Sigmoid colon (tissue), 4 donors: Measurements from ENCODE around the gene ADGRF1.

ENCODE experiments used
- POLR2A ChIP-seq, 2 donors: fragments of 450-650 bp; IDR thresholded peaks; one replicate each; pipeline ENCODE4 v1.6.1; 2016; ENCODE audit warnings: antibody characterized with exemption in 2 of 2, mild to moderate bottlenecking in 2 of 2, moderate library complexity in 2 of 2
- POLR2AphosphoS5 ChIP-seq, 4 donors: sonication (generic); formaldehyde crosslinking; IDR thresholded peaks; one replicate each; pipeline ENCODE4 v1.6.1; 2017; ENCODE audit warnings: antibody characterized with exemption in 4 of 4
- TF ChIP-seq, protein P1 (sequence below), 4 experiments: fragments of 450-650 bp in 3 of 4; fragments of 200-600 bp in 1 of 4; IDR thresholded peaks; one replicate each; pipeline ENCODE4 v1.5.1; 2016 to 2019; ENCODE audit warnings: antibody characterized with exemption in 4 of 4, mild to moderate bottlenecking in 3 of 4, moderate library complexity in 2 of 4

DNA sequence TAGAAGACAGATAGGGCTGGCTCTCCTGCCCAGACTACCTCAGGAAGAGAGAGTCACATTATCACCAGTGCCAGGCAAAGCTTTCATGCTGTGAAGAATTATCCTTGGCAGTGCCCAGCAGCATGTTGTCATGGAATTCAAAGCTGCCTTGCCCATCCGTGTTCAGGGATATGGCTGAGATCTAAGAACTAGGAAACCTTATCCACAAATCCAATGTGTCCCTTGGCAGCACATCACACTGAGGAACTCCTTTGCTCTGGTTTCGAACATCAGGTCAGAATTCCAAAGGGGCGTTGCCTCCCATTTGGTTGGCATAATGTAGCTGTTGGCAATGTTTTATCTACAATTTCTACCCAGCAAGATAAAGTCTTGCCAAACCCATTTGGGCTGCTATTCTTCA, 52.7 kb downstream of the ADGRF1 start:
- TF ChIP-seq, protein P1, sequence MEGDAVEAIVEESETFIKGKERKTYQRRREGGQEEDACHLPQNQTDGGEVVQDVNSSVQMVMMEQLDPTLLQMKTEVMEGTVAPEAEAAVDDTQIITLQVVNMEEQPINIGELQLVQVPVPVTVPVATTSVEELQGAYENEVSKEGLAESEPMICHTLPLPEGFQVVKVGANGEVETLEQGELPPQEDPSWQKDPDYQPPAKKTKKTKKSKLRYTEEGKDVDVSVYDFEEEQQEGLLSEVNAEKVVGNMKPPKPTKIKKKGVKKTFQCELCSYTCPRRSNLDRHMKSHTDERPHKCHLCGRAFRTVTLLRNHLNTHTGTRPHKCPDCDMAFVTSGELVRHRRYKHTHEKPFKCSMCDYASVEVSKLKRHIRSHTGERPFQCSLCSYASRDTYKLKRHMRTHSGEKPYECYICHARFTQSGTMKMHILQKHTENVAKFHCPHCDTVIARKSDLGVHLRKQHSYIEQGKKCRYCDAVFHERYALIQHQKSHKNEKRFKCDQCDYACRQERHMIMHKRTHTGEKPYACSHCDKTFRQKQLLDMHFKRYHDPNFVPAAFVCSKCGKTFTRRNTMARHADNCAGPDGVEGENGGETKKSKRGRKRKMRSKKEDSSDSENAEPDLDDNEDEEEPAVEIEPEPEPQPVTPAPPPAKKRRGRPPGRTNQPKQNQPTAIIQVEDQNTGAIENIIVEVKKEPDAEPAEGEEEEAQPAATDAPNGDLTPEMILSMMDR (IDR thresholded peaks at IDR 0.05) = no peak
- no peak for TF ChIP-seq POLR2A (IDR thresholded peaks at IDR 0.05)
- TF ChIP-seq POLR2AphosphoS5 (IDR thresholded peaks at IDR 0.05) = no peak
